Gastroesophageal sphincter (tissue), 3 donors: Measurements from ENCODE around the gene HBG1.

Experiments
- CTCF ChIP-seq, 4 experiments: fragments of 200-600 bp in 2 of 4; fragments of 450-650 bp in 2 of 4; sonication (generic) in 1 of 4; IDR thresholded peaks; one replicate each; pipeline ENCODE4 v1.5.1; 2017 to 2019; ENCODE audit warnings: antibody characterized with exemption in 4 of 4, mild to moderate bottlenecking in 2 of 4, moderate library complexity in 2 of 4
- EP300 ChIP-seq: sonication (generic); formaldehyde crosslinking; IDR thresholded peaks from one replicate; pipeline ENCODE4 v1.6.1; 2017; ENCODE audit warnings: antibody characterized with exemption, mild to moderate bottlenecking
- POLR2A ChIP-seq, 2 donors: fragments of 450-650 bp; IDR thresholded peaks; one replicate each; pipeline ENCODE4 v1.6.1; 2017; ENCODE audit warnings: antibody characterized with exemption in 2 of 2, mild to moderate bottlenecking in 2 of 2, moderate library complexity in 1 of 2
- POLR2AphosphoS5 ChIP-seq: sonication (generic); formaldehyde crosslinking; IDR thresholded peaks from one replicate; pipeline ENCODE4 v1.6.1; 2017; ENCODE audit warnings: antibody characterized with exemption

GRCh38 chr11:5245155-5245554 is 4.5 kb downstream of the HBG1 start:
- TF ChIP-seq CTCF (IDR thresholded peaks at IDR 0.05), result no peak
- TF ChIP-seq POLR2A (IDR thresholded peaks at IDR 0.05), result no peak
- no peak for TF ChIP-seq EP300
- no peak for TF ChIP-seq POLR2AphosphoS5
